ENCODE measurements around the gene NAGLU. TPM values are rescaled to one million over a fixed set of nuclear protein-coding genes. Genes with fewer than 3 reads are reported as not detected.
A peak's percentile ranks its signal among the peaks of the same experiment; 100 is the strongest.

NAGLU gene
- total and polyA plus RNA-seq, 2 experiments from 2014 or later = 12.0 to 31.2 TPM

GRCh38 chr17:42547001-42547461, 11.0 kb downstream of the NAGLU start (continued):
- TF ChIP-seq ZNF462 (CRISPR knock-in tag; IDR thresholded peaks at IDR 0.05) (no peak), ZNF331 (CRISPR knock-in tag; IDR thresholded peaks at IDR 0.05; ENCODE audit: low read depth) (no peak)

GRCh38 chr17:42547698-42548069, 11.6 kb downstream of the NAGLU start:
- Mint-ChIP-seq H3K36me3 (ENCODE audit: low read depth) (peaks cover 3% of the 10 kb centered on the region; the same call in 1 of the 3 replicates), H3K27ac (no peak overlapping the region), H3K9me3 (no peaks in the 10 kb centered on the region), H3K27me3 (ENCODE audit: insufficient read depth, low read depth, poor library complexity) (peaks cover 7% of the 10 kb centered on the region), H3K4me1 (peaks cover 8% of the 10 kb centered on the region; the same call in 2 of the 3 replicates), H3K4me3 (peak overlapping the region; percentile 66)
- H3K4me3 ChIP-seq = peak overlapping the region; percentile 72
- no peak overlapping the region for H3K27ac ChIP-seq (ENCODE audit: low read depth)
- H4K20me1 ChIP-seq (replicated peaks; ENCODE audit: insufficient read depth) = peaks cover 6% of the 10 kb centered on the region; the same call in 1 of the 2 replicates
- H3K4me2 ChIP-seq = peak overlapping the region; percentile 84
- H3K27me3 ChIP-seq (ENCODE audit: insufficient read depth) = 0 out of 2 replicates have a peak, but pooled peaks cover 7% of the 10 kb centered on the region
- H3K79me2 ChIP-seq (replicated peaks; ENCODE audit: insufficient read depth) = 0 out of 2 replicates have a peak, but pooled peaks cover 2% of the 10 kb centered on the region
- DNase-seq (ENCODE audit: low spot score) (no peak), ATAC-seq (no peak)
- H3K36me3 ChIP-seq (ENCODE audit: insufficient read depth) = no peaks in the 10 kb centered on the region
- H2AFZ ChIP-seq = peak overlapping the region; percentile 92; the same call in 1 of the 2 replicates
- H3K9me2 ChIP-seq (ENCODE audit: insufficient read depth) = no peaks in the 10 kb centered on the region
- peaks cover 10% of the 10 kb centered on the region for H3F3A ChIP-seq (replicated peaks; ENCODE audit: low read depth)
- peaks cover 4% of the 10 kb centered on the region; the same call in 1 of the 2 replicates for H3K4me1 ChIP-seq (ENCODE audit: insufficient read depth)
- TF ChIP-seq ZNF331 (CRISPR knock-in tag; IDR thresholded peaks at IDR 0.05; ENCODE audit: low read depth) (no peak), REST (IDR thresholded peaks at IDR 0.05; ENCODE audit: unreplicated experiment) (no peak), JUNB (IDR thresholded peaks at IDR 0.05; ENCODE audit: unreplicated experiment) (no peak), STAT1 (IDR thresholded peaks at IDR 0.05; ENCODE audit: unreplicated experiment) (no peak), CREB1 (CRISPR knock-in tag; IDR thresholded peaks at IDR 0.05; ENCODE audit: low read depth) (no peak), EZH2 (IDR thresholded peaks at IDR 0.05; ENCODE audit: low read depth, unreplicated experiment) (no peak)
